Left ventricle myocardium inferior (tissue), 1 donor: ENCODE results near the gene CRADD. TPM values are rescaled to one million over a fixed set of nuclear protein-coding genes. Genes with fewer than 3 reads are reported as not detected.

Experiments
- DNase-seq: peaks from one replicate; pipeline ENCODE4 v3.0.0-alpha.2; 2020
- H3K27ac ChIP-seq: fragments of 200-600 bp; replicated peaks from 2 replicates; pipeline ENCODE4 v1.8.0; 2021
- H3K27me3 ChIP-seq: fragments of 200-600 bp; 2 replicates; pipeline ENCODE4 v1.8.0; 2021; ENCODE audit warnings: low read depth
- H3K36me3 ChIP-seq: fragments of 200-600 bp; 2 replicates; pipeline ENCODE4 v1.8.0; 2021
- H3K4me1 ChIP-seq: fragments of 200-600 bp; 2 replicates; pipeline ENCODE4 v1.8.0; 2021
- H3K4me3 ChIP-seq: fragments of 200-600 bp; 2 replicates; pipeline ENCODE4 v1.8.0; 2021; ENCODE audit warnings: mild to moderate bottlenecking, moderate library complexity
- H3K9me3 ChIP-seq: fragments of 200-600 bp; replicated peaks from 2 replicates; pipeline ENCODE4 v1.8.0; 2021
- intact Hi-C: fragments of 100-400 bp; cut with micrococcal nuclease; formaldehyde crosslinking; loops from one replicate; pipeline ENCODE4 v1.11.0; 2022
- total RNA-seq: library from RNA; stranded (reverse); fragmentation: NEBNext Ultra II Directional; extraction: Animal tissue kit (Norgen Biotek cat#: 25700); gene quantifications from one replicate; pipeline ENCODE4 v1.2.1, GENCODE V29; 2021
- TF ChIP-seq, protein P1 (sequence below): fragments of 200-600 bp; IDR thresholded peaks from 2 replicates; pipeline ENCODE4 v1.8.0; 2021; ENCODE audit warnings: antibody characterized with exemption, mild to moderate bottlenecking, borderline replicate concordance
- donor health status: DM: no; HTN: yes; CAD: no; lungs with severe emphysema.

Gene CRADD
- total RNA-seq, 1 donor from 2014 or later, result 46.4 TPM

DNA sequence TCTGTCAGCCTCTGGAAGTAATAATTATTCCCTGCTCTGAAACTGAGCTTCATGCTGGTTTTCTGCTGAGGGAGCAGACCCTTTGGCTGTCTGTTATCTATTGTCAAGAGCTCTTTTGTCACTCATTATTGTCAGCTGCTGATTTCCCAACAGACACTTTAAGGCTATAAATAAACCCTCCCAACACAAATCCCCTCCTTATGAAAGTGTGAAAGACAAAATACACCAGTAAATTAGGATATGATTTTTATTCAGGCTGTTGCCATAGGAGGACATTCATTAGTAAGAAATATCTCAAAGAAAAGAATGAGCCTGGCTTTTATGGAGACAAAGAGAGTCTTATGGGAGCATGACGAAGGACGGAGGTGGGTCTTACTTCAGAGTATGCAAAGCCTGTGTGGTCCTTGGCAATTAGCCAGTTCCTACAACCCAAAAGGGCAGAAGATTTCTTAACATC is 180.8 kb downstream of the CRADD start:
- Histone ChIP-seq H3K27ac (peak overlapping the region; percentile 58), H3K27me3 (no peaks in the 10 kb centered on the region)

DNA sequence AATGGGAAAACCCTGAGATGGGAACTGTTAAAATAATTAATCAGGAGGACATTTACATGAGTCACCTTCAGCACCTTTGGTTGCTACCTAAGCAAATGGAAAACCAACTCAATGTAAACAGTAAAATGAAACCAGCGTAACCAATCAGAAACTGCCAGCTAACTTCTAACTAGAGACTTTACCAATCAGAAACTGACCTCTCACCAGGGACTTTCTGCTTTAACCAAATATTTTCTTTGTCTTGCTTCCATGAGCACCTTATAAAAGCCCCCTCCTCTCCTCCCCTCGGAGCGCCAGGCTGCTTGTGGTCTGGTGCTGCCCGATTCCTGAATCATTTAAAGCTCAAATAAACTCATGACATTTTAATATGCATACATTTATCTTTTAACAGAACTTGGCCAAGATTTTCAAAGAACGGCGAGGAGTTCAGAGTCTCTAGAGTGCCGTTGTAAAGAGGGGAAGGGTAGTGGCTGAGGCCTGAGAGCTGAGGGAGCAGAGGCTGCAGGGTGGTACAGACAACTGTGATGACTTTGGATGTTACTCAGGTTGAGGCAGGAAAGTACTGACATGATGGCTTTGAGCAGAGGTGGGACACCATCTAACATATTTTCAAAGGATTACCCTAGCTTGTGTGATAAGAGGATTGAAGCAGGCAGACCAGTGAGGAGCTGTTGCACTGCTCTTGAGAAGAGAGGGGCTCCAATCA is 183.6 kb downstream of the CRADD start:
- Histone ChIP-seq H3K4me1 (peaks cover 31% of the 10 kb centered on the region), H3K9me3 (peaks cover 20% of the 10 kb centered on the region), H3K27ac (no peak overlapping the region), H3K27me3 (no peaks in the 10 kb centered on the region), H3K36me3 (peaks cover 10% of the 10 kb centered on the region), H3K4me3 (no peak overlapping the region)
- intact Hi-C loops, result no loop called here
- DNase-seq, result no peak
- TF ChIP-seq, protein P1, sequence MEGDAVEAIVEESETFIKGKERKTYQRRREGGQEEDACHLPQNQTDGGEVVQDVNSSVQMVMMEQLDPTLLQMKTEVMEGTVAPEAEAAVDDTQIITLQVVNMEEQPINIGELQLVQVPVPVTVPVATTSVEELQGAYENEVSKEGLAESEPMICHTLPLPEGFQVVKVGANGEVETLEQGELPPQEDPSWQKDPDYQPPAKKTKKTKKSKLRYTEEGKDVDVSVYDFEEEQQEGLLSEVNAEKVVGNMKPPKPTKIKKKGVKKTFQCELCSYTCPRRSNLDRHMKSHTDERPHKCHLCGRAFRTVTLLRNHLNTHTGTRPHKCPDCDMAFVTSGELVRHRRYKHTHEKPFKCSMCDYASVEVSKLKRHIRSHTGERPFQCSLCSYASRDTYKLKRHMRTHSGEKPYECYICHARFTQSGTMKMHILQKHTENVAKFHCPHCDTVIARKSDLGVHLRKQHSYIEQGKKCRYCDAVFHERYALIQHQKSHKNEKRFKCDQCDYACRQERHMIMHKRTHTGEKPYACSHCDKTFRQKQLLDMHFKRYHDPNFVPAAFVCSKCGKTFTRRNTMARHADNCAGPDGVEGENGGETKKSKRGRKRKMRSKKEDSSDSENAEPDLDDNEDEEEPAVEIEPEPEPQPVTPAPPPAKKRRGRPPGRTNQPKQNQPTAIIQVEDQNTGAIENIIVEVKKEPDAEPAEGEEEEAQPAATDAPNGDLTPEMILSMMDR, result no peak

More for the DNA sequence above, 180.8 kb downstream of the CRADD start:
- H3K36me3 ChIP-seq, result no peaks in the 10 kb centered on the region
- TF ChIP-seq, protein P1, result no peak
- intact Hi-C loops, result no loop called here
- H3K4me3 ChIP-seq, result no peak overlapping the region
- DNase-seq, result no peak
- H3K9me3 ChIP-seq, result no peaks in the 10 kb centered on the region
- peaks cover 35% of the 10 kb centered on the region for H3K4me1 ChIP-seq

DNA sequence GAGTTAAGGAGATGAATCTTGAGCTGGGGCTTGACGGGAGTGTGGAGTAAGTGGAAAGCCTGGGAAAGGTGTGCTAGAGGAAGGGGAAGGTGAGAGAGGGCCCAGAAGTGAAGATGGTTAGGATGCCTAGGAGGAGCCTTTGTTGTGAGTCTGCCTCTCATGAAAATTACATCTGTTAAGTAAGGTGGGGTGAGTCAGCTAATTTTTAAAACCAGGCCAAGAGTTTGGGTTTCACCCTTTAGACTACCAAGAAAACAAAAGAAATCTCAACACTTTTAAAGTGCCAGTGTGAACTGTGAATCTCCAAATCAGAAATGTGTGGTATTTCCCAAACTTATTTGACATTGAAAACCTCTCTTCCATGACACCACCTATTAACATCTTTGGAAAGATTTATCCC is 185.2 kb downstream of the CRADD start:
- TF ChIP-seq, protein P1, result no peak
- intact Hi-C loops, result no loop called here
- no peak overlapping the region for H3K4me3 ChIP-seq
- H3K27ac ChIP-seq, result no peak overlapping the region
- peaks cover 33% of the 10 kb centered on the region for H3K9me3 ChIP-seq
- H3K27me3 ChIP-seq, result no peaks in the 10 kb centered on the region
- peaks cover 10% of the 10 kb centered on the region for H3K36me3 ChIP-seq
- peaks cover 15% of the 10 kb centered on the region for H3K4me1 ChIP-seq
- no peak for DNase-seq

DNA sequence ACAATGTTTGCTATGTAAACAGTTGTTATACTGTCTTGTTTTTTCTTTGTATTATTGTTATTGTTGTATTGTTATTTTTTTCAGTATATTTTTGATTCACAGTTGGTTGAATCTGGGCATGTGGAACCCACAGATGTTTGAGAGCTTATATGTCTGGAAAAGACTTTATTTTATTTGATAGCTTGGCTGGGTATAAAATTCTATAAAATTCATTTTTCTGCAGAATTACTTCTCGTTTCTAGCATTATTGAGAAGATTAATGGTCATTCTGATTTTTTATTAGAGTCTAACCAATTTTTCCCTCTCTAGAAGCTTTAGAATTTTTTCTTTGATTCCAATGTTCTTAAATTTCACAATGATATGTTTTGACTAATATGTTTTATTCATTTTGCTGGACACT is 188.6 kb downstream of the CRADD start:
- TF ChIP-seq, protein P1, result no peak
- H3K4me3 ChIP-seq, result no peak overlapping the region
- DNase-seq, result no peak
- intact Hi-C loops, result no loop called here
- H3K27ac ChIP-seq, result no peak overlapping the region
- peaks cover 7% of the 10 kb centered on the region for H3K4me1 ChIP-seq
- H3K27me3 ChIP-seq, result no peaks in the 10 kb centered on the region
- H3K9me3 ChIP-seq, result peaks cover 49% of the 10 kb centered on the region
- peaks cover 10% of the 10 kb centered on the region for H3K36me3 ChIP-seq

DNA sequence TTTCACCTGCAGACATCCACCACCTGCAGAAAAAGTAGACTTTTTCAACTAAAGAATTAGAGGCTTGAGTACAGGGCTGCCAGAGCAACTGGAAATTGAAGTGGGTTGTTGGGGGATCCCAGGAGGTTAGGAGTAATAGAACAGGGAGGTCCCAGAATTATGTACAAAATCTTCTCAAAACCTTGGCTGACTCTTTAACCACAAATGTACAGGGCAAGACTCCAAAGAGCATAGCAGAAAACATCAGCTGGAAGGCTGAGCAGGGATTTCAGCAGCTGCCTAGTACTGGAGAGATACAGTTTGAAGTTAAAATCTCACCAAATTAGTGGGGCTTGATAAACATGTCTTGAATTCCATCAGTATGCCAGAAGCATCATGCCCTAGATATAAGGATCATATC is 191.6 kb downstream of the CRADD start:
- Histone ChIP-seq H3K4me3 (no peak overlapping the region), H3K9me3 (peaks cover 79% of the 10 kb centered on the region), H3K27ac (peak overlapping the region; percentile 62), H3K36me3 (peaks cover 25% of the 10 kb centered on the region), H3K4me1 (peaks cover 7% of the 10 kb centered on the region), H3K27me3 (no peaks in the 10 kb centered on the region)
- intact Hi-C loops, result no loop called here
- no peak for DNase-seq
- TF ChIP-seq, protein P1, result no peak
